GM18507 (cell line): ENCODE results near the gene IVNS1ABP.
A peak's percentile ranks its signal among the peaks of the same experiment; 100 is the strongest.

ENCODE experiments used
- DNase-seq: peaks from one replicate; pipeline ENCODE4 v3.0.0; 2011; ENCODE audit warnings: low read depth; ENCODE audit not compliant: insufficient read length; ENCODE audit errors: extremely low spot score
- FAIRE-seq: peaks from 2 replicates; lab custom pipeline; 2011; peaks lifted over from hg19 to GRCh38; lab: Jason Lieb, UNC

IVNS1ABP gene

DNA sequence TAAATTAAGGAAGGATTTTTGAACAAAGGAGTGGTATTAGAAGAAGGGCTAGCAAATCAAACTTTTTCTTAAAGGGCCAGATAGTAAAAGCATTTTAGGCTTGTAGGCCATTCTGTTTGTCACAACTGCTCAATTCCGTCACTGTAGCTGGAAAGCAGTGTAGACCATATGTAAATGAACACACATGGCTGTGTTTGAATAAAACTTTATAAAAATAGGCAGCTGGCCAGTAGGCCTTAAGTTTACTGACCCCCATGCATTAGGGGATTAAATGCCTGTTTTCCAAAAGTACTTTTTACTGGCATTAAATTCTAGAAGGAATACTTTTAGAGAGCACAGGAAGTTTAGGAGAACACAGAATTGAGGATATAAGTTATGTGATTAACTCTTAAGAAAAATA is 8.9 kb downstream of the IVNS1ABP start:
- FAIRE-seq, result no peak

DNA sequence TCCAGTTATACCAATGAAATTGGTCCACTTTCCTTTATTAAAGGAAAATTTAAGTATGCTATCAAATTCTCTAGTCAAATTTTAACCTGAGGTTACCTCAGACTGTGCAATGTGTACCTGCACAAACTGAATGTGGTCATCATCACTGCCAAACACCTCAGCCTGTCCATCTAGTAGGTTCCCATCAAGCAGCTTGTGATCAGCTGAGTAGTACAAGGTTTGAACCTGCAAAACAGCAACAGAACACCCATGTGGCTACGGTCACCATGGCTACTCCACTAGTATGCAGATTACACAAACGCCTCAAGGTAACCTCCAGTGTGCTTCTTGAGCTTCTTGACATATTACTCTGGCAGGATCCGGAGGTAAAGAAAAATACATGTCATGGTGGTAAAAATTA is 11.6 kb downstream of the IVNS1ABP start:
- FAIRE-seq, result no peak

More for the DNA sequence above, 8.9 kb downstream of the IVNS1ABP start:
- DNase-seq, result no peak

DNA sequence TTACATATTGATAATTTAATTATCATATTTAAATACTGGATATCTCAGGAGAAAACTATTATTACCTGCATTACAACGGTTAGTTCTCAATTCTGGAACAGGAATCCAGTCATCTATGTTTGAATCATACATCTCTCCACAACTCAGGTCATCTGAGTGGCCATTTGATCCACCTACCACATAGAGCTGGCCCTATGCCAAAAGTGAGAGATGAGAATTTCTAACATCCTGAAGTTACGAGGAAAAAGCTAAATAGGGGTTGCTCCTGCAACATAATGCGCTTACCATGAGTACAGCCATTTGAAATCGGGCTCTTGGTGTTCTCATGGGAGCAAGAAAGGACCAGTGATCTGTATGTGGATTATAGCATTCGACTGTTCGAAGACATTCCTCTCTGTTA is 16.9 kb downstream of the IVNS1ABP start:
- FAIRE-seq (no peak), DNase-seq (no peak)

More for the DNA sequence above, 11.6 kb downstream of the IVNS1ABP start:
- no peak for DNase-seq

DNA sequence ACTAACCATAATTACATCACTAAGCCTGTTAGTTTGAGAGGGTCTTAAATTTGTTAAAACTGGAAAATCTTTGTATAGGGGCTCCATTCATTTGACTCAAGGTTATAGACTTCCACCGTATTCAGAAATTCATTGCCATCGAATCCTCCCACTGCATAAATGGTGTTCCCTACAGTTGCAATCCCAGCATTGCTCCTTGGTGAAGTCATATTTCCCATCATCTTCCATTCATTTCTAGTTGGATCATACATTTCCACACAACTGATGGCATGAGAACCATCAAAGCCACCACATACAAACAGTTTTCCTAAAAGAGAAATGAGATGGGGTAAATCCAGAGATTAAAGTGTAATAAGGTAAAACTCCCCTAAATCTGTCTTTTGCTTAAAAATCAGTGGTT is 19.1 kb downstream of the IVNS1ABP start:
- no peak for DNase-seq
- no peak for FAIRE-seq

DNA sequence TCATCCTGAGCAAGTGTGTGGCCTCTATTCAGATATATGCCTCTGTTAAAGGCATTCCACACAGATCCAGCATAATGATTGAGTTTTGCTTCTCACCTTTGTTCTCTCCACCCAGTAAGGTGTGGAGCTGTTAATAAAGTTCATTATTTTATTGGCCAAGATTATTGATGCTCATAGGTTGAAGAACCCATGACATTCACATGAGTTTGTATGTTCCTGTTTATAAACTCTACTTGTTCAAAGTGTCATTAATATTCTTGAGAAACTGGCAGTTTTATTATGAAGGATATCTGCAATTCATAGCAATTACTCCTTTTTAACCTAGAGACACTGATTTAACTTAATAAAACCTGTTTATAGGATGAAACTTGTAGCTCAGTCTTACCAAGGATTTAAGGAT is 22.0 kb downstream of the IVNS1ABP start:
- FAIRE-seq (no peak), DNase-seq (no peak)

DNA sequence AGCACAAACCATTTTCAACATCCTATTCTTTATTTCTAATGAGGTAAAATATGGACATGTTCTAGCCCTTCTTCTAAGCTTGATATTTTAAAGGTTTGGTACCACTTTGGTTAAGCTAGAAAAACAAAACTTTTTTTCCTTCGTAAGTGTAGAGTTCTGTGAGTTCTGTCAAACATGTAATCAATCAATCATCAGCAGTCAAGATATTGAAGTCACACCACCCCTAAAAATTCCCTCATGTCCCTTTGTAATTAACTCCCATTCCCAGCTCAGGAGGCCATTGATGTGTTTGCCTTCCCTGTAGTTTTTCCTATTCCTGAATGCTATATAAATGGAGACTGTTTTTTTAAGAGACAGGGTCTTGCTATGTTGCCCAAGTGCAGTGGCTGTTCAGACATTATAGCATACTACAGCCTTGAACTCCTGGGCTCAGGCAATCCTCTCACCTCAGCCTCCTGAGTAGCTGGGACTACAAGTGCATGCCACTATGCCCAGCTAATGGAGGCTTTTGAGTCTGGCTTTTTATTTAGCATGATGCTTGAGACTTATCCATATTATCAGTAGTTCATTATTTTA is 23.0 kb downstream of the IVNS1ABP start:
- no peak for FAIRE-seq

DNA sequence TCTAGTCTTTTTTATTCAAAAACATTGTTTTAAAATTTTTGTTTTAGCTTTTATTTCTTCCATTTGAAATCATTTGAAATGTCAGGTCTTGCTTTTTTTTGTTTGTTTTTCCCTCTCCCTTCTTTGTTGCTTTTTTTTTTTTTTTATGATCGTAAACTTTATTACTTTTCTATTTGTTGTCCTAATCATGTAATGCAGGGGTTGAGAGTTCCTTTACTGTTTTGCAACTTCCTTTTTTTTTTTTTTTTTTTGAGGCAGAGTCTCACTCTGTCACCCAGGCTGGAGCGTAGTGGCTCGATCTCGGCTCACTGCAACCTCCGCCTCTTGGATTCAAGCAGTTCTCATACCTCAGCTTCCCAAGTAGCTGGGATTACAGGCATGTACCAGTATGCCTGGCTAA is 24.8 kb downstream of the IVNS1ABP start:
- DNase-seq, result no peak
- no peak for FAIRE-seq

More for the DNA sequence above, 23.0 kb downstream of the IVNS1ABP start:
- no peak for DNase-seq

DNA sequence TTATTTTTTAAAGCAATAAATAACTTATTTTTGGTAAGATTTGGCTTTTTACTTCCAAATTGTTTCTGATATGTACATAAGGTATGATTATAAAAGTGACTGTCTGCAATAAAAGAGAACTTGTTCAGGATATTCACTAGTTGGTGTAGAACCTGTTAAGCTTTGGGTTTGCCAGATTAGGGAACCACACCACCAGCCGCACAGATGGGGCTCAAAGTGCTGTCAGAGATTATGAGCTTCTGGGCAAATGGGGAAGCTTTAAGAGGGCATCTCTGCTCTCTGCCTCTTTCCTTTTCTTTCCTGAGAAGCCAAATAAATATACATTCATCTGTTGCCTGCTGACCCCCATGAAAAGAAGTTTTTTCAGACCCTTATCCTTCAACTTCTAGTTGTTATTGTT is 25.4 kb downstream of the IVNS1ABP start:
- FAIRE-seq (no peak), DNase-seq (no peak)

DNA sequence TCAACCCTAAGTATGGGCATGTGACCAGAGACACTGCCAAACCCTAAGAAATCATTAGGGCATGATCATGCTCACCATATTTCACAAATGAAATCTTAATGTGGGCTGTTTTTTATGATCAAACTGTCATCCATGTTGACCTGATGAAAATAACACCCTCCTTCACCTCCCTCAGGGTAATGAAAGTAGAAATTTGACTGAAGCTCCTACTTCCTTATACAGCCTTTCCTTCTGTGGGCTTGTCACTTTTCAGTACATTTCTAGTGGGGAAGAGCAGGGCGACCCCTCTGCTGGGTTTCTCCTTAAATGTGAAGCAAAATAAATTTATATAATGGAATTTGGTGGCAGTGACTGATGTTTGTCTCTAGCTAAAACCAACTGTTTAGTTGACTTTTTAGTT is 25.9 kb downstream of the IVNS1ABP start:
- no peak for FAIRE-seq
- DNase-seq, result no peak

DNA sequence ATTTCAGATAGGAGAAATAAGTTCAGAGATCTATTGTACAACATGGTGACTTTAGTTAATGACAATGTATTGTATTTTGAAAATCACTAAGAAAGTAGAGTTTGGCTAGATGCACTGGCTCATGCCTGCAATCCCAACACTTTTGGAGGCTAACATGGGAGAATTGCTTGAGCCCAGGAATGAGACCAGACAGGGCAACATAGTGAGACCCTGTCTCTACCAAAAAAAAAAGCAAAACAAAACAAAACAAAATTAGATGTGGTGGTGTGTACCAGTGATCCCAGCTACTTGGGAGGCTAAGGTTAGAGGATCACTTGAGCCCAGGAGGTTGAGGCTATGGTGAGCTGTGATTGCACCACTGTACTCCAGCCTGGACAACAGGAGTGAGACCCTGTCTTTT is 27.2 kb downstream of the IVNS1ABP start:
- FAIRE-seq (no peak), DNase-seq (no peak)

DNA sequence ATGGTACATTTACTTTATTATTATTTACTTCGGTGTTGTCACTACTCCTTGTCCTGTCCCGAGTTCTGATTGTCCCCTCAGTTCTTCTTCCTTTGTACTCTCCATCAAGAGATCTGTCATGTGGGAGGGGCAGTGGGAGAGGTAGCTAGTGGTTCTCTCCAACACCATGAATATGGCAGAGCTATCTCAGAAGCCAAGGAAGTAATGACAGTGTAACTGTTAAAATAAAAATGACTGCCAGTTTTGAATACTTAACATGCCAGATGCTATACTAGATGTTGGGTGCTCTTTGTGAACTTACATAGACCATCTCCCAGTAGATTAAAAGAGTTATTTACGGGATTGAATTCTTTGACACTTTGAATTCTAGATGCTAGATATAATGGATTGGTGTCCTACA is 28.6 kb downstream of the IVNS1ABP start:
- DNase-seq (no peak), FAIRE-seq (no peak)

DNA sequence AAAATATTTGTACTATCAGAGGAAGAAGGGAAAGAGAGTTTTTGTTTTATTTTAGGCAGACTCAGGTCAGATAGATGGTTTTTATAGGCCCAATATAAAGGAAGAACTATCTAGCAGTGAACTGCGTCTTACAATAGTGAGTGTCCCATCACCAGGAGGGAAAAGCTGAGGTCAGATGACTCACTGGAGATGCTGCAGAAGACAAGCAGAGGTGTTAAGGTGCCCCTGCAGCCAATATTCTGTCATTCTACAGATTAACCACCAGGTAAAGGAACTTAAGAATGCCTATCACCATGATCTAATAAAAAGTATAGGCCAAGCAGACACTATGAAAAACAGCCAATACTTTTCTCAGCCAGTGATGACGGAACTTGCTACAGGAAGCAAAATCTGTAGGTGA is 29.6 kb downstream of the IVNS1ABP start:
- DNase-seq, result no peak
- no peak for FAIRE-seq

DNA sequence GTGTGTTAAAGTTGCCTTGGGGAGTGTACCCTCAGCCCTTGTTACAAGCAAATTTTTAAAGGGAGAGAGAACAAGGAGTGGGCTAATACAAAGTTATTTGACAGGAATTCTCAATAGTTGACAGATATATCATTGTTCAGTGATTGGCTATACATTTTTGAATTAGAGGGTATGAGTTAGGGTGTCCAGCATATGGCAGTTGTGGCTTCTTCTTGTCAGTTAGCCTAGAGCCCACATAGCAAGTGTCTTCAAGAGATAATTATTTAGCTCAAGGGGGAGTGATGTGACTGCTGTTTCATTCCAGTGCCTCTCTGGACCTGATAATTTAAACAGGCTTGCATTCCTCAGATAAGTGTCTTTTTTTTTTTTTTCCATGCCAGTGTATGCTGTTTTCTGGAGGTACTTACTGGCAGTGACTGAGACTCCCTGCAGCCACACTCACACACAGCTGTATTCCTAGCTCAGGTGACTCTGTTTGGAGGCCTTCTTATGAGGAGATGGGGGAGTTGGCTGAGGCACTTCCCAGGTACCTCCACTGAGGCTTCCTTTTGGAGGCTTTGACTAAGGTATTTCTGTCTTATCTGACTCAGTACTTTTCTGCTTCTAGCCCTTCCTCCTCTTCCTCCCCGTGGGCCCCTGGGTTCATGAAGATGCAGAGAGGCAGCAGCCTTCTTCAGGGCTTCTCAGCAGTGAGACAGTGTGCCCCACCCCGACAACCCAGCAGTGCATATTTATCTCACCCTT is 32.3 kb downstream of the IVNS1ABP start:
- FAIRE-seq (no peak), DNase-seq (no peak)

DNA sequence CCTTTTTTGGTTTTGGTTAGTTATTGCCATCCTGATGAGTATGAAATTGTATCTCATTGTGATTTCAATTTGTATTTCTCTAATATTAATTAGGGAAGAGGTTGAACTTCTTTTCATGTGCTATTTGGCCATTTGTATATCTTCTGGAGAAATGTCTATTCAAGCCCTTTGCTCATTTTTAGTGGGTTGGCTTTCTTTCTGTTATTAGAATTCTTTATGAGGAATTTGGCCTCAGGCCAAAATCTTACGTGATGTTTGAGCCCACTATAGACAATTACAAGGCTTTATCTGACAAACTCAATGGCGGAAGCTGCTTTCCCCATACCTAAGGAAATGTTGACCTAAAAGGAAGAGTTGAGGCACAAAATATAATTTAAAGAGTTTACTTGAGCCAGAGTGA is 32.9 kb downstream of the IVNS1ABP start:
- no peak for FAIRE-seq
- DNase-seq, result no peak

DNA sequence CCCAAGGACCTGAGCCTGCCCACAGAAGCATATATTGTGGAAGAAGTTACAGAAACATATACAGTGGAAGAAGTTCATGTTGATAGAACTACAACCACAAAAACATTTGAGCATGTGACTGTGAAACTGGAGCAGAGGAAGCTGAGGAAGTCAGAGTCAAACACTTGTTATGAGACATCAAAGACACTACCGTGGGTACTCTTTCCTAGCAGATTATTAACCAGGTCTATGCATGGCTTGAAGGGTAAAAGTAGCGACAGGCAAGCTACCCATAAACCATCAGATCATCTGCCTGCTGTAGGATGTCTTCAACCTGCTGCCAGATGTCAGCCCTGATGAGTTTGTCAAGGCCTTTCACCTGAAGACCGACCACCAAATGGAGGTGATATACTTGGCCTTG is 35.8 kb downstream of the IVNS1ABP start:
- peak; percentile 28 for DNase-seq
- peak; percentile 81 for FAIRE-seq

DNA sequence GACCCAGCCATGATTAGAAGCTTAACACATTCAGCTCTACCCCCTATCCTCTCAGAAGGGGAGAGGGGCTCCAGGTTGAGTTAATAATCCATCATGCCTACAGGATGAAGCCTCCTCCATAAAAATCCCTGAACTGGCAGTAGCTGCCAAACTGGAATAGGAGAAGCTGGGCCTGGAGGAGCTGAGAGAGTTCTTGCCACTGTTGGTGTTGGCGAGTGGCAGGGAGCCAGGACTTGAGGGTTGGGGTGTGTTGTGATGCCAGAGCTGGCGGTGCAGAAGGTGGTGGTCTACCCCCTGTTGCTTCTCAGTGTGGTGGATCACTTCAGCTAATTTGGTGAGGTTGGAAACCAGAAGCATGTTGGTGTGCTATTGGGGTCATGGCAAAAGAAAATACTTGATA is 36.5 kb downstream of the IVNS1ABP start:
- FAIRE-seq (no peak), DNase-seq (no peak)

DNA sequence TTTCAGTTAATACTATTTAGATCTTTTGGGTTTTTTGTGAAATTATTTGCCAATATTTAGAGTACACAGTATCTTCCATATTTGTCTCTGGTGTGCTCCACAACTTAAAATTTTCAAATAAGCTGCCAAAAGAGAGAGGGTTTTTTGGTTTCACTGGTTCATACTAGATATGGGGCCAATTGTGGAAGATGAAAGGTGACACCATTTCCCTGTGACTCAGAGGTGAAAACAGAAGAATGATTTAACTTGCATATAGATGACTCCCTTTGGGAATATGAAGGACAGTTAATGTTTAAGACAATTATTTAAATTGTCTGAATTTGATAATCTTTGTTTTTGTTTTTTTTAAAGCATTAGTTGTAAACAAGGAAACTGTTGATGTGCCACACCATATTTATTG is 37.5 kb downstream of the IVNS1ABP start:
- no peak for DNase-seq
- no peak for FAIRE-seq

DNA sequence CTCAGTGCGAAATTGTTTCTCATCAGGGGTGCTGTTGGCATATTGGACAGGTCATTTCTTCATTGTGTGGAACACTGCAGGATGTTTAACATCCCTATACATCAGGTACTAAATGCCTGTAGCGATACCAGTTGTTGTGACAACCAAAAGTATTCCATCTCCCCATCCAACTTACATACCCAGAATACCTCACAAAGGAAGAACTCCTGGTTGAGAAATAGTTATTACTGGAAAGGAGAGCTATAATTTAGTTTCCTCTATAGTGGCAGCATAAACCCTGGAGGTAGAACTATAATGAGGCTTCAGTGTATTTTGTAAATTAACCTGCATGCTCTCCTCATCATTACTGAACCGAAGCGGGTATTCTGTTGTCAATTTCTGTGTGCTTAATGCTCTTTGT is 45.1 kb downstream of the IVNS1ABP start:
- DNase-seq (no peak), FAIRE-seq (peak; percentile 21)

DNA sequence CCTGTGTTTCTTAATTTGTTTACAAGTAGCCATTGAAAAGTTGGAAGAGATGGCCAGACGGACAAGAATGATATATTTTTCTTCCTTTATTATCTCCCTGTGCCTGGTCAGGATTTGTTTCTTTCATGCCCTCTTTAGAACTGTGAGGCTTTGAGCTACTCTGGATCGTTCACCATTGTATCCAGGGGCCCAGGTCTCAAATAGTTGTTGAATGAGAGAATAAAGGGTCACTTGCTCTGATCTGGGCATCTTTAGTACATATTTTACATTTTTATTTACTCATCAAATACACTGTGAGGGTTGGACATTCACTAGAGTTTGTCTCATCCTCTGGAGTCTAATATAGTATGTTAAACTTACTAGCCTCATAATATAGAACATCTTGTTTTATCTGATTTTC is 48.7 kb downstream of the IVNS1ABP start:
- DNase-seq (no peak), FAIRE-seq (no peak)

DNA sequence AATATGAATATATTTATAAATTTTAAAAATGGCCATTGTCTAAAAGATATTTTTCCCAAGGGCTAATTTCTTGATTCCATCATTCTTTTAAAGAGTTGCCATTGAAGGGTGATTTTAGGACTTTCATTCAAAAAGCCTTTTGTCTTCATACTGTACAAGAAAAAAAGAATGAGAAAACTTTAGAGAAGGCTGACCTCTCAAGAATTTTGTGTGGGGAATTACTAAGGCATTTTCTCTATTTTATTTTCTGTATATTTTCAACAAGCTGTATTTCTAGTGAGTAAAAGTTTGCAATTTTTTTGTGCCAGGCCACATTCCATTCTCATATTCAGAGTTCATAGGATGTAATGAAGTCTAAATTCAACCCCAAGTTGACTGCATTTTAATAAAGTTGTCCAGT is 49.3 kb downstream of the IVNS1ABP start:
- DNase-seq (no peak), FAIRE-seq (no peak)

DNA sequence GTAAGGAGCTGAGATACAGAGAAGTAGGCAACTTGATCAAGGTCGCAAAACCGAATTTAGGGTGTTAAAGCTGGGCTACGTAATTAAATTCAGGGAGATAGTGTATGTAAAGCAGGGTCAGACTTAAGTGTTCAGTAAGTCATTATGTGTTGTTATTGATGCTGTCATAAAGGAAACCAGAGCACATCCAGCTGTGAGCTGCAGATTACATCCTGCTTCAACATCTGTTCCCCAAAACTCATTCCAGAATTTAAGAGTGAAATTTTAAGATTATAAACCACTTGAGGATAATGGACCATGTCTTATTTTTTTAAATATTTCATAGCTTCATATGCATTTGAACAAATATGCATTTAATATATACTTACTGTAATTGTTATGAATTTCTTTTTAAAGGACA is 49.7 kb downstream of the IVNS1ABP start:
- FAIRE-seq (no peak), DNase-seq (no peak)
